ENCODE results near the gene MOB2. TPM values are rescaled to one million over a fixed set of nuclear protein-coding genes. Genes with fewer than 3 reads are reported as not detected.

Gene MOB2
- total and polyA plus RNA-seq, 2 donors from 2014 or later, result 50.7 to 51.7 TPM

- Histone ChIP-seq H3K27me3 (ENCODE audit: control insufficient read depth, insufficient read depth, low read length) (no peaks in the 10 kb centered on the region), H3K36me3 (ENCODE audit: control insufficient read depth in 2 of 3, insufficient read depth in 3 of 3, low read length in 3 of 3) (peaks cover 0 to 4% (median 0%) of the 10 kb centered on the region in 3 donors), H3K4me1 (ENCODE audit: control insufficient read depth in 2 of 3, insufficient read depth in 2 of 3, low read depth in 1 of 3, low read length in 3 of 3) (peaks cover 0 to 22% (median 7%) of the 10 kb centered on the region in 3 donors), H3K27ac (ENCODE audit: low read depth in 2 of 2, low read length in 2 of 2) (no peak overlapping the region), H3K9me3 (ENCODE audit: control insufficient read depth in 2 of 3, insufficient read depth in 1 of 3, low read length in 3 of 3) (no peaks in the 10 kb centered on the region), H3K9ac (ENCODE audit: low read length in 3 of 3) (no peak overlapping the region), H3K4me3 (ENCODE audit: low read length in 3 of 3) (no peak overlapping the region)
- intact Hi-C loops (cut with DNase I), result no loop called here
- TF ChIP-seq CTCF (IDR thresholded peaks at IDR 0.05; ENCODE audit: borderline replicate concordance, extremely low read depth, insufficient read depth), result no peak
- DNase-seq (no peak), FAIRE-seq (no peak)
Measured at GRCh38 chr11:1531449-1532013, 45.0 kb upstream of the MOB2 start.

GRCh38 chr11:1530686-1531448 is 44.3 kb upstream of the MOB2 start:
- H3K9me3 ChIP-seq (ENCODE audit: control insufficient read depth in 2 of 3, insufficient read depth in 1 of 3, low read length in 3 of 3), result no peaks in the 10 kb centered on the region
- no peak for TF ChIP-seq CTCF (IDR thresholded peaks at IDR 0.05; ENCODE audit: borderline replicate concordance, extremely low read depth, insufficient read depth)
- H3K4me3 ChIP-seq (ENCODE audit: low read length in 3 of 3), result no peak overlapping the region
- peaks cover 0 to 4% (median 0%) of the 10 kb centered on the region in 3 donors for H3K36me3 ChIP-seq (ENCODE audit: control insufficient read depth in 2 of 3, insufficient read depth in 3 of 3, low read length in 3 of 3)
- no peak overlapping the region for H3K27ac ChIP-seq (ENCODE audit: low read depth in 2 of 2, low read length in 2 of 2)
- H3K9ac ChIP-seq (ENCODE audit: low read length in 3 of 3), result no peak overlapping the region
- H3K4me1 ChIP-seq (ENCODE audit: control insufficient read depth in 2 of 3, insufficient read depth in 2 of 3, low read depth in 1 of 3, low read length in 3 of 3), result peaks cover 0 to 19% (median 7%) of the 10 kb centered on the region in 3 donors
- DNase-seq (no peak), FAIRE-seq (no peak)
- H3K27me3 ChIP-seq (ENCODE audit: control insufficient read depth, insufficient read depth, low read length), result no peaks in the 10 kb centered on the region
- intact Hi-C loops (cut with DNase I), result no loop called here

GRCh38 chr11:1529774-1530173 is 43.2 kb upstream of the MOB2 start:
- Histone ChIP-seq H3K27ac (ENCODE audit: low read depth in 2 of 2, low read length in 2 of 2) (no peak overlapping the region), H3K9ac (ENCODE audit: low read length in 3 of 3) (no peak overlapping the region), H3K4me1 (ENCODE audit: control insufficient read depth in 2 of 3, insufficient read depth in 2 of 3, low read depth in 1 of 3, low read length in 3 of 3) (peaks cover 0 to 19% (median 7%) of the 10 kb centered on the region in 3 donors), H3K36me3 (ENCODE audit: control insufficient read depth in 2 of 3, insufficient read depth in 3 of 3, low read length in 3 of 3) (peaks cover 0 to 2% (median 0%) of the 10 kb centered on the region in 3 donors), H3K4me3 (ENCODE audit: low read length in 3 of 3) (no peak overlapping the region), H3K27me3 (ENCODE audit: control insufficient read depth, insufficient read depth, low read length) (no peaks in the 10 kb centered on the region), H3K9me3 (ENCODE audit: control insufficient read depth in 2 of 3, insufficient read depth in 1 of 3, low read length in 3 of 3) (no peaks in the 10 kb centered on the region)
- FAIRE-seq, result no peak
- TF ChIP-seq CTCF (IDR thresholded peaks at IDR 0.05; ENCODE audit: borderline replicate concordance, extremely low read depth, insufficient read depth), result no peak
- intact Hi-C loops (cut with DNase I), result no loop called here
- no peak for DNase-seq

Measured in kidney (tissue), 14 donors.